Endothelial cell (in vitro differentiated cells): ENCODE results near the gene PACS2. TPM values are rescaled to one million over a fixed set of nuclear protein-coding genes. Genes with fewer than 3 reads are reported as not detected.

ENCODE experiments used
- DNase-seq: peaks from one replicate; pipeline ENCODE4 v3.0.0; 2021; ENCODE audit warnings: low spot score
- H3K27ac Mint-ChIP-seq: one replicate; pipeline ENCODE4 v1.8.0; 2021; ENCODE audit warnings: mixed read lengths, inconsistent platforms; ENCODE audit not compliant: unreplicated experiment
- H3K27me3 Mint-ChIP-seq: one replicate; pipeline ENCODE4 v1.8.0; 2021; ENCODE audit warnings: mild to moderate bottlenecking, moderate library complexity, mixed read lengths, inconsistent platforms; ENCODE audit not compliant: unreplicated experiment
- H3K36me3 Mint-ChIP-seq: one replicate; pipeline ENCODE4 v1.8.0; 2021; ENCODE audit warnings: mild to moderate bottlenecking, low read depth, mixed read lengths, inconsistent platforms; ENCODE audit not compliant: unreplicated experiment
- H3K4me1 Mint-ChIP-seq: one replicate; pipeline ENCODE4 v1.8.0; 2021; ENCODE audit warnings: mild to moderate bottlenecking, mixed read lengths, inconsistent platforms; ENCODE audit not compliant: unreplicated experiment
- H3K4me3 Mint-ChIP-seq: one replicate; pipeline ENCODE4 v1.8.0; 2021; ENCODE audit warnings: mild to moderate bottlenecking, mixed read lengths, inconsistent platforms; ENCODE audit not compliant: unreplicated experiment
- H3K9me3 Mint-ChIP-seq: one replicate; pipeline ENCODE4 v1.8.0; 2021; ENCODE audit warnings: mixed read lengths, inconsistent platforms; ENCODE audit not compliant: unreplicated experiment
- CTCF ChIP-seq: fragments of 200-600 bp; sonication (generic); IDR thresholded peaks from one replicate; pipeline ENCODE4 v1.5.0; 2021; ENCODE audit warnings: antibody characterized with exemption; ENCODE audit not compliant: unreplicated experiment
- long read RNA-seq: library from polyadenylated mRNA; unstranded; transcript quantifications from one replicate; pipeline ENCODE4 v2.0.0, GENCODE V29; 2020; ENCODE audit not compliant: unreplicated experiment
- total RNA-seq: library from RNA; stranded (reverse); fragmentation: NEBNext Ultra II Directional; extraction: Animal tissue kit (Norgen Biotek cat#: 25700); gene quantifications from one replicate; pipeline ENCODE4 v1.2.1, GENCODE V29; 2021; ENCODE audit not compliant: unreplicated experiment

PACS2 gene
- 113 TPM for total RNA-seq
- long read RNA-seq, partial matches to known transcripts, result 0 of 13 reads
- long read RNA-seq, other reads (novel, unspliced or antisense), result 11 of 13 reads

- Mint-ChIP-seq H3K9me3 (no peaks in the 10 kb centered on the region), H3K27me3 (peaks cover 21% of the 10 kb centered on the region), H3K4me3 (peak within 1 kb of the TSS; percentile 92), H3K36me3 (peaks cover 2% of the 10 kb centered on the region), H3K4me1 (peaks cover 21% of the 10 kb centered on the region), H3K27ac (peak within 1 kb of the TSS; percentile 42)
- peak; percentile 79 for DNase-seq
- no peak for TF ChIP-seq CTCF
Measured at GRCh38 chr14:105314287-105315200, at the start of gene PACS2. Gene PACS2 (plus strand): TSS chr14:105314748. CDS start chr14:105314919, 171 bp downstream.

GRCh38 chr14:105267820-105268548 lies 46.6 kb upstream of the PACS2 start:
- TF ChIP-seq CTCF, result no peak
- H3K27ac Mint-ChIP-seq, result no peak overlapping the region

GRCh38 chr14:105268736-105269354 lies 45.7 kb upstream of the PACS2 start:
- H3K4me3 Mint-ChIP-seq, result no peak overlapping the region
- no peaks in the 10 kb centered on the region for H3K9me3 Mint-ChIP-seq
- no peaks in the 10 kb centered on the region for H3K4me1 Mint-ChIP-seq
- no peak overlapping the region for H3K27ac Mint-ChIP-seq
- no peak for DNase-seq
- no peak for TF ChIP-seq CTCF
- peaks cover 8% of the 10 kb centered on the region for H3K27me3 Mint-ChIP-seq
- H3K36me3 Mint-ChIP-seq, result peaks cover 19% of the 10 kb centered on the region

More at GRCh38 chr14:105267820-105268548, 46.6 kb upstream of the PACS2 start:
- H3K9me3 Mint-ChIP-seq, result no peaks in the 10 kb centered on the region
- no peak for DNase-seq
- H3K36me3 Mint-ChIP-seq, result peaks cover 19% of the 10 kb centered on the region
- H3K27me3 Mint-ChIP-seq, result peaks cover 8% of the 10 kb centered on the region
- no peaks in the 10 kb centered on the region for H3K4me1 Mint-ChIP-seq
- H3K4me3 Mint-ChIP-seq, result no peak overlapping the region

GRCh38 chr14:105269405-105269804 lies 45.1 kb upstream of the PACS2 start:
- no peak for TF ChIP-seq CTCF
- no peak overlapping the region for H3K4me3 Mint-ChIP-seq
- no peak overlapping the region for H3K27ac Mint-ChIP-seq
- H3K4me1 Mint-ChIP-seq, result no peaks in the 10 kb centered on the region
- DNase-seq, result no peak
- H3K9me3 Mint-ChIP-seq, result no peaks in the 10 kb centered on the region
- peaks cover 8% of the 10 kb centered on the region for H3K27me3 Mint-ChIP-seq
- peaks cover 19% of the 10 kb centered on the region for H3K36me3 Mint-ChIP-seq
